IgD-negative memory B cell (primary cell): ENCODE measurements around the gene HCCS. TPM values are rescaled to one million over a fixed set of nuclear protein-coding genes. Genes with fewer than 3 reads are reported as not detected.

Experiments
- H3K27ac Mint-ChIP-seq, 3 donors: one replicate each; pipeline ENCODE4 v1.8.0; 2020 to 2022; ENCODE audit warnings: mild to moderate bottlenecking in 3 of 3, mixed read lengths in 3 of 3, moderate library complexity in 1 of 3
- H3K27me3 Mint-ChIP-seq: one replicate; pipeline ENCODE4 v1.8.0; 2021; ENCODE audit warnings: mixed read lengths
- H3K36me3 Mint-ChIP-seq: one replicate; pipeline ENCODE4 v1.8.0; 2020; ENCODE audit warnings: mild to moderate bottlenecking, mixed read lengths
- H3K4me1 Mint-ChIP-seq, 3 donors: one replicate each; pipeline ENCODE4 v1.8.0; 2020 to 2022; ENCODE audit warnings: mixed read lengths in 3 of 3, mild to moderate bottlenecking in 1 of 3
- H3K4me3 Mint-ChIP-seq, 4 donors: one replicate each; pipeline ENCODE4 v1.8.0; 2020 to 2022; ENCODE audit warnings: mild to moderate bottlenecking in 4 of 4, mixed read lengths in 4 of 4, moderate library complexity in 3 of 4
- H3K9me3 Mint-ChIP-seq, 3 donors: one replicate each; pipeline ENCODE4 v1.8.0; 2020 to 2021; ENCODE audit warnings: mixed read lengths in 3 of 3, mild to moderate bottlenecking in 1 of 3
- polyA plus RNA-seq: library from polyadenylated mRNA; unstranded; fragments of 300-500 nt; fragmentation: Illumina TruSeq; gene quantifications from one replicate; pipeline ENCODE4 v1.2.3, GENCODE V29; 2021

Gene HCCS
- 39.7 TPM for polyA plus RNA-seq

DNA sequence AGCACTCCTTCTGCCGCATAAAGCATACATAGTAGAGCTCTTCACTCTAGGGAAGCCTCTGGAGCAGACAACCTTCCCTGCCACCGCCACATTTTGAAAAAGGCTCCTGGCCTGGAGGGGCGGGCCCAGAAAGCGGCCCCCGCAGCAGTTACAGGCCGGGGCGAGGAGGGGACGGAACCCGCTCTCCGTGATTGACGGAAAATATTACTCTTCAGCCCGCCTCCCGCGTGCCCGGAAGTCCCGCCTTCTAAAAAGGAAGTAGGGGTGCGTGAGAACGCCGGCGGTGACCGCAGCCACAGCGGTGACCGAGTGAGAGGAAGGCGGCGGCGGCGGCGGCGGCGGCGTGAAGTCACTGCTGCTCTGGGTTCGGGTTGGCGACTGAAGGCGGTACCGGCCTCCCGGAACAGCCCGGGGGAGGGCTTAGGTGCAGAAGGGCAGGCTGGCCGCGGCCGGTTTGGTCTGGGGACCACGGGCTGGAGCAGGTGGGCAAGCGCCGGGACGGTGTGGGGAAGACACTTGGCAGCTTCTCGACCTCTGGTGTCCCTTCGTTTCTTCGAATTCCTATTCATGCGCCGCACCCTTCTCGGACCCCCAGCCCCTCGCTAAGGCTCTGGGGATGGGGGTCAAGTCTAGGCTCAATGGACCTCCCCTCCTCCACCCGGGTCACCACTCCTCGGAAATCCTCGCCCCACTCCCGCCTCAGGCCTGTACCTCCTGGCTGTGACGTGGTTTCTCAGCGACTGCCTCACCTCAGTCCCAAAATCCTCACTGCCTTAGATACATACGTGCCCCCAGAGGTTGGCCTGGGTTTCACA is at the start of gene HCCS:
Gene HCCS, plus strand, starts transcription at position 296 of the 815 bp plus-strand sequence. CDS start 729 bp downstream, outside the sequence.
- Mint-ChIP-seq H3K4me1 (peaks cover 15 to 16% (median 16%) of the 10 kb centered on the region in 3 donors), H3K4me3 (peak within 1 kb of the TSS; percentile 90 to 98 (median 93)), H3K36me3 (no peaks in the 10 kb centered on the region), H3K9me3 (no peaks in the 10 kb centered on the region), H3K27me3 (no peaks in the 10 kb centered on the region), H3K27ac (peak within 1 kb of the TSS in 2 of 3 donors; percentile 74 to 92)

DNA sequence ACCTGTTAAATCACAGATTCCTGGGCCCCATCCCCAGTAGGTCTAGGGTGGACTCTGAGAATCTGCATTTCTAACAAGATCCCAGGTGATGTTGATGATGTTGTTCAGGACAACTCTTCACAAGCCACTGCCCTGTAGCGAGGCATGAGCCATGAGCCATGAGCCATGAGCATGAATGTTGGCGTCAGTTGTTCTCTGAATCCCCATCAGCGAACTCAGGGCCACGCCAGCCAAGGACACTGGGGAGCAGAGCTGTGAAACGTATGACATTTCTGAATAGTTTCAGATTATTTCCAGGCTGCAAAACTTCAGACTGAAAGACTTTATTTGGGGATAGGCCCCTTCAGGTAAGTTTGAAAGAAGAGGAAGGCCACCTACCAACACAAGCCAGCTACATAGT is 46.9 kb upstream of the HCCS start:
- H3K27ac Mint-ChIP-seq = no peak overlapping the region
- H3K4me3 Mint-ChIP-seq = no peak overlapping the region
- H3K4me1 Mint-ChIP-seq = no peaks in the 10 kb centered on the region

DNA sequence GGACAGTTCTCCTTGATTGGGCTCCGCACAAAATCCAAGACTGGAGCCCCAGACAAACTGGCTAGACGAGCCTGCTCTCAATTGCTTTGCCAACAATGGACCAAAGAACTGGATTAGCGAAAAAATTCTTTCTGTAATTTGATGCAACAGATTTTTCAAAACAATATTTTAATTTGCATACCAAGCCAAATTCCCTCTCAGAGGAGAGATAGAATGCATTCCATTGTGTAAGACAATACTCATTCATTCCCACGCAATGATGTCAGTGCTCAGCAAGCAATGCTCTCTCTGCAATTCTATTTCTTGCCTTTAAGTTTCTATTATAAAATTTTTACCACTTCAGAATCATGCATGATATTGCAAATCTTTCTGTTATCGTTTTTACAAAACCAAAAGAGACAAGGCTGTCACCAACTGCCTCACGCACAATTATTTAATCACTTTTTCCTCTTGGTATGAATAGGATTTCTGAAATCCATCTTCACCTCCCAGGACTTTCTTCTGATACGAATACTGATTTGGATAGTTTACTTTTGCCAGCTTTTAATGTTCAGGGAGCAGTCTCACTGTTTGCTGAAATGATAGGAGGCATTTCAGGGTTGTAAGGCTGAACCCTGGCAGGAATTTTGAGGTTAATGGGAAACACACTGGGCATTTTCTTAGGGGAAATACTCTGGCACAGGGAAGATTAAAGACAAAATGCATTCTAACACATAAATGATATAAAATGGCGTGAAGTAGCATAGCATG is 46.1 kb upstream of the HCCS start:
- H3K4me3 Mint-ChIP-seq = no peak overlapping the region
- no peaks in the 10 kb centered on the region for H3K27me3 Mint-ChIP-seq
- no peaks in the 10 kb centered on the region for H3K4me1 Mint-ChIP-seq
- peaks cover 0 to 2% (median 0%) of the 10 kb centered on the region in 3 donors for H3K9me3 Mint-ChIP-seq
- no peaks in the 10 kb centered on the region for H3K36me3 Mint-ChIP-seq
- no peak overlapping the region for H3K27ac Mint-ChIP-seq

More for the DNA sequence above, 46.9 kb upstream of the HCCS start:
- peaks cover 0 to 2% (median 0%) of the 10 kb centered on the region in 3 donors for H3K9me3 Mint-ChIP-seq
- no peaks in the 10 kb centered on the region for H3K36me3 Mint-ChIP-seq
- no peaks in the 10 kb centered on the region for H3K27me3 Mint-ChIP-seq

DNA sequence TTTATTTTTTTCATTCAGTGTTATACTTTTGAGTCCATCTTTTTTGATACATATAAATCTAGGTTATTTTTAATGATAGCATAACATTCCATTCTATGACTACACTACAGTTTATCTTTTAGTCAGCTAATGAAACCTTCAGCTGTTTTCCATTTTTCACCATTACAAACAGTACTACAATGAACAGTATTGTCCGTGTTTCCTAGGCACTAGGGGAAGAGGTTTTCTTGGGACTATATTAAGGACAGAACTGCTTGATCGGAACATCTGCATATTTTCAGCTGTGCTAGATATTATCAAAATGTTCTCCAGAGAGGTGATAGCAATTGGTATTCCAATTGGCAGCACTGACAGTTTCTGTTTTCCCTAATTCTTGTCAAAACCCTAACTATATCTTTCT is 44.3 kb upstream of the HCCS start:
- peaks cover 0 to 4% (median 0%) of the 10 kb centered on the region in 3 donors for H3K9me3 Mint-ChIP-seq
- H3K36me3 Mint-ChIP-seq = no peaks in the 10 kb centered on the region
- no peaks in the 10 kb centered on the region for H3K4me1 Mint-ChIP-seq
- H3K27me3 Mint-ChIP-seq = no peaks in the 10 kb centered on the region
- no peak overlapping the region for H3K4me3 Mint-ChIP-seq
- H3K27ac Mint-ChIP-seq = no peak overlapping the region

DNA sequence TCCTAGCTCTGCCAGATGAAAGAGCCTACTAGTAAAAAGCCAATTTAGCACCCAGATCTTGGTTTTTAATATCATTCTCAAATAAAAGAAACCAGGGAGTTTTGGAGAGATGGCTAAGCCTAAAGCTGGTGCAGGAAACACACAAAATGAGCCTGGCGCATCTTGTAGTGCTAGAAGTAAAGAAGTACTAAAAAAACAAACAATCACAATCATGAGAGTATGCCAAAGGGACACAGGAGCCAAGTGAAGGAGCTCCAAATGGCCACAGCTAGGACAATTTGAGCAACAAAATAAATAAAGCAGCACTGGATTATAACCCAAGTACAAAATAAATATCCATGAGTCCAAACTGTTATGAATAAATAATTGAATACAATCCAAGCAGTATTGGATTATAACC is 37.8 kb upstream of the HCCS start:
- Mint-ChIP-seq H3K9me3 (peaks cover 0 to 4% (median 0%) of the 10 kb centered on the region in 3 donors), H3K4me1 (no peaks in the 10 kb centered on the region), H3K36me3 (no peaks in the 10 kb centered on the region)

DNA sequence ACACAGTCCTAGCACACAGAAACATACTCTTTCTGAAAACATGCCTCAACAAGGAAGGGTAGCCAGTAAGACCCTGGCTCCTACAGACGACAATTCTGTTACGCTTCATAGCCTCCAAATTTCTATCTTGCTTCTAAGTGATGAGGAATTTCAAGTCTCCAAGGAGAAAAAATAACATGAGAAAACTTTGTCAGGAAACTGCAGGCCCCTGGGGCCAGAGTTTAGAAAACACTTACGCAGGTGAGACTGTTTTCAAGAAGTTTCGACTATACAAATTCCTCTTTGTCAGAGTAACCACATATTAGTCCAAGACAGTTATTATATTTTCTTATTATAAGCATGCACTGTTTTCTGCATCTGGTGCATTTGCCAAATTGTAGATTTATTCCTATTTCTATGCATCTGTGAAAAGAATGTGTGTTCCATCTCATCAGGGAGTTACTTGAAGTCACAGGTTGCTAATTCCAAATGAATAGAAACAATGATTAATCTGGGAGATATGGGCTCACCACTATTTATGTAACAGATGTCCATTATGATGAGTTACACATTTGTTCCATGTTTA is 30.3 kb upstream of the HCCS start:
- Mint-ChIP-seq H3K36me3 (no peaks in the 10 kb centered on the region), H3K4me3 (no peak overlapping the region), H3K9me3 (peaks cover 0 to 2% (median 0%) of the 10 kb centered on the region in 3 donors), H3K4me1 (no peaks in the 10 kb centered on the region), H3K27ac (no peak overlapping the region), H3K27me3 (no peaks in the 10 kb centered on the region)

More for the DNA sequence above, 37.8 kb upstream of the HCCS start:
- Mint-ChIP-seq H3K4me3 (no peak overlapping the region), H3K27me3 (no peaks in the 10 kb centered on the region), H3K27ac (no peak overlapping the region)

DNA sequence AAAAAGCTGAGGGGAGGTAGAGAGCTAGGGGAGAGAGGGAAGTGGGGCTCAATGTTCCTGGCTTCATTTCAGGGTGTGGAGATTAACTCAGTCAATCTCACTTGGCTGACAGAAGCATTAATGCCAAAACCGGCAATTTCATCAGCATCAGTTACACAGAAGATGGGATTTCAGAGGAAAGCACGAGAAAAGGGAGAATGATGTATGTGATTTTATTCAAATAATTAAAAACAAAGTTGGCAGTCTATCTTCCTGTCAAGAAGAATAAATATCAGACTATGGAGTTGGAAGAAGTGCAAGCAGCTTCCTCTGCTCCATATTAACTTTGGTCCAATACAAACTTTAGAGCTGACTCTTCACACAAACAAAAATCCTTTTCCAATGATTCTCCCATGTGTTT is 29.6 kb upstream of the HCCS start:
- Mint-ChIP-seq H3K9me3 (peaks cover 0 to 2% (median 0%) of the 10 kb centered on the region in 3 donors), H3K4me1 (no peaks in the 10 kb centered on the region), H3K27ac (no peak overlapping the region), H3K36me3 (no peaks in the 10 kb centered on the region), H3K27me3 (no peaks in the 10 kb centered on the region), H3K4me3 (no peak overlapping the region)

DNA sequence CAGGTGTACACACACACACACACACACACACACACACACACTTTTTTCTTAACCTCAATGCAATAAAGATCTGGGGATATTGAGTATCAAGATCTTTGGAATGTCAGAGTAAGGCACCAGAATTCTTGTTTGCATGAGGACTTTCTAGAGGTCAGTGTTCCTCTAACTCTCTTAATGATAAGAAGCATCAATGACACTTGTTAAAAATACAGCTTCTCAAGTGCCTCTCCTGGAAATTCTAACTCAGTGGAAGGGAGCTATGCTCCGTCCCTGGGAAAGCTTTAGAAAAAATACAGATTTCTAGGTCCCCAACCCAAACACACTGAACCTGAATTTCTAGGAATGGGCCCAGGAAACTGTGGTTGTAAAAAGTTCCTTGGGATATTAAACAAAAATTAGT is 25.8 kb upstream of the HCCS start:
- Mint-ChIP-seq H3K4me1 (no peaks in the 10 kb centered on the region), H3K9me3 (peaks cover 2 to 13% (median 10%) of the 10 kb centered on the region in 3 donors), H3K27me3 (no peaks in the 10 kb centered on the region), H3K4me3 (no peak overlapping the region), H3K36me3 (peaks cover under 1% of the 10 kb centered on the region), H3K27ac (no peak overlapping the region)

DNA sequence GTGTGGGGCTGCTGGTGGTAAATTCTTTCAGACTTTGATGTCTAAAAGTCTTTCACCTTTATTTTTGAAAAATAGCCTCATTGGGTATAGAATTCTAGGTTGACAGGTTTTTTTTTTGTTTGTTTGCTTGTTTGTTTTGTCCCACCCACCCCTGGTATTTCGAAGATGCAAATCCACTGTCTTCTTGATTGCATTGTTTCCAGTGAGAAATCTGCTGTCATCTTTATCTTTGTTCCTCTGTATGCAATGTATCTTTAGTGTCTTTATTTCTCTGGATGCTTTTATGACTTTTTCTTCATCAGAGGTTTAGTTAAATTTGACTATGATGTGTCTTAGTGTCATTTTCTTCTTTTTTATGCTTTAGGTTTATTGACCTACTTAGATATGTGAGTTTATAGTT is 21.3 kb upstream of the HCCS start:
- no peak overlapping the region for H3K27ac Mint-ChIP-seq

DNA sequence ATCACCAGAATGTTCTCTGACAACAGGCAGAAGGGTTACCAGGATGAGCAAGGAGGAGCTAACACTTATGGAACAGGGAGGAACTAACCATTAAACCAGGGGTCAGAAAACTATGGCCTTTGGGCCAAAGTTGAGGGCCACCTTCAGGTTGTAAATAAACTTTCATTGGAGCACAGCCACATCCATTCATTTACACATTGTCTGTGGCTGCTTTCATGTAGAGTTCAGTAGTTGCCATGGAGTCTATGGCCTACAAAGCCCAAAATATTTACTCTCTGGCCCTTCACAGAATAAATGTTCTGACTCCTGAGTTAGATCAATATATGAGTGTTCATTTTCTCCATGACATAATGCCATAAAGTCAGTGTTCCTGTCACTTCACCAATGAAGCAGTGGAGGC is 13.2 kb upstream of the HCCS start:
- peaks cover 0 to 1% (median 0%) of the 10 kb centered on the region in 3 donors for H3K4me1 Mint-ChIP-seq
- peaks cover 2% of the 10 kb centered on the region for H3K36me3 Mint-ChIP-seq
- H3K27ac Mint-ChIP-seq = no peak overlapping the region
- no peaks in the 10 kb centered on the region for H3K27me3 Mint-ChIP-seq
- no peak overlapping the region for H3K4me3 Mint-ChIP-seq
- H3K9me3 Mint-ChIP-seq = no peaks in the 10 kb centered on the region

More for the DNA sequence above, 21.3 kb upstream of the HCCS start:
- no peak overlapping the region for H3K4me3 Mint-ChIP-seq
- no peaks in the 10 kb centered on the region for H3K27me3 Mint-ChIP-seq
- H3K4me1 Mint-ChIP-seq = no peaks in the 10 kb centered on the region
- peaks cover 2% of the 10 kb centered on the region for H3K36me3 Mint-ChIP-seq
- H3K9me3 Mint-ChIP-seq = peaks cover 5 to 22% (median 19%) of the 10 kb centered on the region in 3 donors

DNA sequence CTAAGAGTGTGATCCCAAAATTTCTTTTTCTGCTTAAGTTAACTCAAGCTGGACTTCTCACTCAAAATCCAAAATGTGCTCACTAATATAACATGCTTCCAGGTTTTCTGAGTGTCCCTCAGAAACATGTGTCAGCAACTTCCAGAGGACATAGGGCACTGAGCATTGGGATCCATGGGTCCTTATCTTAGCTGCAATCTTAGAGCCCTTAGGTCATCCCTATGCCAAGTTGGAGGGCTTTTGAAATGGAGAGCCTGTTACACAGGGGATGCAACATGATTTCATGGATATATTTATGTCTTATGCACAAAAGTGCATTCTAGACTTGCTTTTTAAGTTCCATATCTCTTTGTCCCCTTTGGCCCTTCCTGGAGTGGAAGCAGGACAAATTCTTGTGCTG is 11.7 kb upstream of the HCCS start:
- H3K27me3 Mint-ChIP-seq = no peaks in the 10 kb centered on the region
- H3K9me3 Mint-ChIP-seq = no peaks in the 10 kb centered on the region
- H3K4me1 Mint-ChIP-seq = peaks cover 0 to 1% (median 0%) of the 10 kb centered on the region in 3 donors
- no peak overlapping the region for H3K27ac Mint-ChIP-seq
- H3K4me3 Mint-ChIP-seq = no peak overlapping the region
- H3K36me3 Mint-ChIP-seq = peaks cover 3% of the 10 kb centered on the region

DNA sequence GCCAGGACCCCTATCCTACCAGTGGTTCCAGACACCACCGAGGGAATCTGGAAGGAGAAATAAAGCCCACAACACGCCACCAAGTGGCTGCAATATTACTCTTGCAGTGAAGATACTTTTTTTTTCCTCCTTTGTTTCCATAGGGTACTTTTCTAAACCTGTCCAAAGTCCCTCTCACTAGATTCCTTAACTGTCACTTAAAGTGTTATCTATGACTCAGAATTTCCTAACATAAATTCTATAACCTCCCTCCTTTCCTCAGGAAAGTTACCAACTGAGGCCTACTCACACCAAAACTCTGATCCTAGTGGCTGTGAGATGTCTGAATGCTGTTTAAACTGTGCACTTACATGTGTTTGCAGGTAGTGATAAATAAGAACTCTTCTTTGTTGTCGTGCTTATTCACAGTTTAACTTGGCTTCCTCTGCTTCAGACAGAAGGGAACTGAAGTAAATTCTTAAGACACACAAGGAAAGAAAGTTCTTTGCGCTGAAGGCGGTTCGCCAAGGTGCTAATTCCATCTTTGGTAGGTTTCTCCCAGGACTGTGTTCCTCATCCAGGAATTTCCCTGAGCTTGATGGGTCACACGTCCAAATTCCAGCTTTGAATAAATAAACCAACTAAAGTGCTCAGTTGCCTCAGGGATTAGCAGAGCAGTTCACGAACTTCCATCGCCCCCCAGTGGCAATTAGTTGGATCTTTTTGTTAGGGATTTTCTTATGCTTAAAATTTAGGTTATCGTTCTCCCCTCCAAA is 10.7 kb upstream of the HCCS start:
- Mint-ChIP-seq H3K36me3 (peaks cover 3% of the 10 kb centered on the region), H3K27ac (no peak overlapping the region), H3K9me3 (no peaks in the 10 kb centered on the region), H3K4me3 (no peak overlapping the region), H3K4me1 (peaks cover 0 to 1% (median 0%) of the 10 kb centered on the region in 3 donors), H3K27me3 (no peaks in the 10 kb centered on the region)

DNA sequence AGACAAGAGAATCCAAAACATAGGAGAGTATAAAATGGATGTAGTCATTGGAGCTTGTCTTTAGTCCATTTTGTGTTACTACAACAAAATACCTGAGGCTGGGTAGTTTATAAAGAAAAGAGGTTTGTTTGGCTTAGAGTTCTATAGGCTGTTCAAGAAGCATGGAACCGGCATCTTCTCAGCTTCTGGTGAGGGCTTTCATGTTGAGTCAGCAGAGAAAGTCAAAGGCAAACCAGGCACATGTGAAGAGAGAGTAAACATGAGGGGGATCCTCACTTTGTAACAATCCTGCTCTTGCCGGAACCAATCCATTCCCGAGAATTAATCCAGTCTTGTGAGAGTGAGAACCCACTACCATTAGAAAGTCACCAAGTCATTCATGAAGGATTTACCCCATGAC is 8.1 kb upstream of the HCCS start:
- H3K36me3 Mint-ChIP-seq = peaks cover 3% of the 10 kb centered on the region
- peaks cover 0 to 1% (median 0%) of the 10 kb centered on the region in 3 donors for H3K4me1 Mint-ChIP-seq
- no peaks in the 10 kb centered on the region for H3K9me3 Mint-ChIP-seq
- no peak overlapping the region for H3K27ac Mint-ChIP-seq
- no peak overlapping the region for H3K4me3 Mint-ChIP-seq
- H3K27me3 Mint-ChIP-seq = no peaks in the 10 kb centered on the region

DNA sequence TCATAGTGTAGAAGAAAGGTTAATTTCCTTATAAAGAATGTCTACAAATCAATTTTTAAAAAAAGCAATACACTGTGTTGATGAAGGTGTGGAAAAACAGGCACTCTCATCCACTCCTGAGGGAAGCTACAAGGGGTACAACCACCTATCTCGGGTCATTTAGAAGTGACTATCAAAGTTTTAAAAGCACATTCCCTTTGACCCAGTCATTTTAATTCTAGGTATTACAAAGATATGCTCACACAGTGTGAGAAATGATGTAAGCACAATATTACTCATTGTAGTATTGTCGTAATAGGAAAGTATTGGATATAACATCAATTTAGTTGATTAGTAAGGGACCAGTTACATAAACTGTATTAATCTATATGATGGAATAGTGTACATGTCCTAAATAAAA is 7.4 kb upstream of the HCCS start:
- Mint-ChIP-seq H3K36me3 (peaks cover 3% of the 10 kb centered on the region), H3K4me3 (no peak overlapping the region), H3K4me1 (peaks cover 0 to 1% (median 0%) of the 10 kb centered on the region in 3 donors), H3K27me3 (no peaks in the 10 kb centered on the region), H3K9me3 (no peaks in the 10 kb centered on the region), H3K27ac (no peak overlapping the region)

DNA sequence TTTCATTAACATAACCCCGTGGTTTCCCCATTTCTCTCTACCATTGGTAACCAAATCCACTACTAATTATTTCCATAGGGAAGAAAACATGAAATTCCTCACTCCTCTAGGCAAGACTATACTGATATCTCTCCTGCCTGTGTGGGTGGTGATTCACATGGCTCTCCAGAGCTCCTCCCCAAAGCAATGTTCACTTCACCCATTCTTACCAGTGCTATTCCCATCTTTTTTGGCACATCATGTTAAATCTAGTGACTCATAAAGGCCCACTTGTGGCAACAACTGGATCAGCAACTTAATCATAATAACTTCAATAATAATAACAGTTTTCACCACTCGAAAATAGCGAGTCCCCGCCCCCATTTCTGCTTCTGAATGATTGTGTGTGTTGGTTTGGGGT is 6.1 kb upstream of the HCCS start:
- Mint-ChIP-seq H3K36me3 (peaks cover 3% of the 10 kb centered on the region), H3K27me3 (no peaks in the 10 kb centered on the region), H3K9me3 (no peaks in the 10 kb centered on the region), H3K4me1 (no peaks in the 10 kb centered on the region), H3K4me3 (no peak overlapping the region), H3K27ac (no peak overlapping the region)
